ENCODE data around the gene UCP2.

Gene UCP2

GRCh38 chr11:74009675-74010305 lies 27.1 kb upstream of the UCP2 start:
- DNase-seq (ENCODE audit: low spot score), result no peak

GRCh38 chr11:74009230-74009547 lies 26.5 kb upstream of the UCP2 start:
- DNase-seq (ENCODE audit: low spot score), result no peak

DNA sequence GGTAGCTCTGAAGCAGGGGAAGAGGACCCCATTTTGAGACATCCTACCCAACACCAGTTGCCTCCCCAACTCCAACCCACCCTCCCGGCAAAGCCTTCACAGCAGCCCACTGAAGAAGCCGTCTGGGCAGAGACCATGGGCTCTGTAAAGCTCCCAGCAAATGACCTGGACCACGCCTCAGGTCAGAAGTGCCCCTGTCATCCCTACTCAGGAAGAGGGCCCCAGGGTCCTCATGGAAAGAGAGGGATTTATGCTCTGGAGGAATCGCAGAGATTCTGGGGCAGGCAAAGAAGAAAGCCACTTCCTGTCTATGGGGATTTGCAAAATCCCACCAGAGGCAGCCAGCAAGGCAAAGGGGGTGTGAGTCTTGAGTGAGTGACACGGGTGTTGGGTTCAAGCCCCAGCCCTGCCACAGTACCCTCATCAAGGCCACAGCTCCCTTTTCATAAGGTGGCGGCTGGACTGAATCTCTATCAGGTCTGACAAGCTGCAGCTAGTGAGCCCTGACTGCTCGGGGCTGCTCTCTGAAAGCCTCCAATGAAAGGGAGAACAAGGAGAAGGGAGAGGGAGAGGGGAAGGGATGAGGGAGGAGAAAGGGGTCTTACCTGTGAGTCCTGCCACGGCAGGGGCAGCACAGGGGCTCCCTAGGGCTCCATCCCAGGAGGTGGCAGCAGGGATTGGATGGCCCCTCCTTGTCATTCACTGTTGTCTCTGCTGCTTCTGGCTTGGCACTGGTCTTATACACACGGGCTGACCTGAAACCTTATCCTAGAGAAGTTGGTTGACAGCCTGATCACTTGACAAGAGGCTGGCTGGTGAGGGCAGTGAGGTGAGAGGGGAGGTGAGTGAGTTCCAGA lies 26.0 kb upstream of the UCP2 start, which contains the start of gene UCP3:
Gene UCP3, minus strand, starts transcription at position 713 of the 857 bp plus-strand sequence. CDS start 2,043 bp downstream, outside the sequence.
- DNase-seq (ENCODE audit: low spot score), result no peak

DNA sequence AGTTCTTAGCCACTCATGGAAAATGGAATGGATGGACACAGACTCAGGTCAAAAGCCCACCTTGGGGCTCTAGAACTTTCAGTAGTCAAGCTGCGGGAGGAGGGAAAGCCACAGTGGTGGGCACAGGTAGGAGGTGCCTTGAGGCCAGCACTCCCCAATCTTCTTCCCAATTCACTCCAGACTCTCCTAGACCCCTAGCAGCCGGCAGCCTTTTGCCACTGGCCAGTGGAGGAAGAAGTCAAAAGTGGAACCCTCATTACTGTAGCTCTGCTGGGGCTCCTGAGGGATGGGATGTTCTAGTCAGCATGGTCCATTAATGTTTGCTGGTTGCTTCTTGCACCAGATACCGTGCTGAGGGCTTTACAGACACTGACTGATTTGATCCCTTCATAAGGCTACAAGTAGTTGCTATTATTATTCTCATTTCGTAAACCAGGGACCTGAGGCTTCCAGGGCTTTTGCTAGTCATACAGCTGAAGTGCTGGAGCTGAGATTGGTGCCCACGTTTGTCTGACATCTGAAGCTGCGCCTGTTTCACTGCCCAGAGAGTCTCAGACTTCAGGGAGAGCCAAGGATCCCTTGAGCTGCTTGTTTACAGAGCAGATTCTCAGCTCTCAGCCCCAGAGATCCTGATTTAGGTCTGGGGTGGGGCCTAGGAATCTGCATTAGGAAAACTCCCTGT lies 25.2 kb upstream of the UCP2 start:
- no peak for DNase-seq (ENCODE audit: low spot score)

GRCh38 chr11:74006743-74007304 lies 24.2 kb upstream of the UCP2 start:
- no peak for DNase-seq (ENCODE audit: low spot score)

GRCh38 chr11:74005721-74006517 lies 23.3 kb upstream of the UCP2 start:
- no peak for DNase-seq (ENCODE audit: low spot score)

DNA sequence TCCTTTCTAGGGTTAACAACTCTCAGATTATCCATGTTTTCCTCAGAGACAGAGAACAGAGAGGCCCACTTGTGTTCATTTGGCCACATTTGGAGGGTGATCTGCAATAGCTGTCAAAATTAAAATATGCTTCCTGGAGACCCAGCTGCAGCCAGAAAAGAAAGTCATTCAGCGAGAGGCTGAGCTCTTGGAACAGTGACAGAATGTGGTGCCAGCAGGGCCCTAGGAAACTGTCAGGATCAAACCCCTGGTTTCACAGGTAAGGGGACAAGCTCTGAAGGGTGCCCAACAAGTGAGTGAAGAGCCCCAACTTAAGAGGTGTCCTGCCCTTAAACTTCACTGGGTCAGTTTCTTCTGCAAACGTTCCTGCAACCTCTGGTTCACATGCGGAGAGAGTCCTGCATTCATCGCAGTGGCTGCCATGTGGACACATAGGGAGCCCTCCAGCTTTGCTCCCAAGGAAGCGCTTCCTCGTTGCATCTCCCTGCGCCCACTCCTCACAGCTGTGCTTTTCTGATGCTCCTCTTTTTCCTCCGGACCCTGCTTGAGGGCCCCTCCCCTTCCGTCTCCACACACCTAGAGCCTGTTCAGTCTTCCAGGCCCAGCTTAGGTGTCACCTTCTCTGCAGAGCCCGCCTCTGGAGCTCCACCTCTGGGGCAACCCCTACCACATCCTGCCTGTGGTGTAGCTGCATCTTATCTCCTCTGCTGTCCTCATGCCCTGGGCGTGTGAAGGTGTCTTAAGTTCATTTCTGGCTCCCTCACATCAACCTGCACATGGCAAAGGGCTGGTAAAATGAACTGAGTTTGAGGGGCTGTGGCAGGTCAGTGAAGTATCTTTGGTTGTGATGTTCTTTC lies 22.3 kb upstream of the UCP2 start:
- DNase-seq (ENCODE audit: low spot score), result no peak

- no peak for DNase-seq (ENCODE audit: low spot score)
Measured at GRCh38 chr11:74004046-74004695, 21.5 kb upstream of the UCP2 start.

GRCh38 chr11:74002832-74003231 lies 20.2 kb upstream of the UCP2 start:
- no peak for DNase-seq (ENCODE audit: low spot score)

DNA sequence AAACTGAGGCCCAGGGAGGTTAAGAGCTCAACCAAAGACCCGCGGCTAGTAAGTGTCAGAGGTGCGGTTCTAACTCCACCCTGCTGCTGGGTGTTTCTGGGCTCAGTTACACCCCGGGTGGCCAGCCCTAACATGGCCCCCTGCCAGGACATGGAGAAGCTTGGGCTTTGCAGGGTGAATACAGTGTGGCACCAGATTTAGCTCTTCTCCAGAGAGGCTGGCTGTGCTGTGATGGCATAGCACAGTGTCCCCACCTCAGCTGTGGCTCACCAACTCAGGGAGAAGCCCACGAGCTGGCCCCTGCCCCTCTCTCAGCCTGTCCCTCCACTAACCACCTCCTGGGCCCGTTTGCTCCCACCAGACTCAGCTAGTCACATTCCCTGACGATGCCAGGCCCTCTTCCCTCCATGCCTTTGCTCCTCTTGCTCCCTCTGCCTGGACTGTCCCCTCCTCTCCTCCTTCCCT lies 19.2 kb upstream of the UCP2 start:
- no peak for DNase-seq (ENCODE audit: low spot score)

DNA sequence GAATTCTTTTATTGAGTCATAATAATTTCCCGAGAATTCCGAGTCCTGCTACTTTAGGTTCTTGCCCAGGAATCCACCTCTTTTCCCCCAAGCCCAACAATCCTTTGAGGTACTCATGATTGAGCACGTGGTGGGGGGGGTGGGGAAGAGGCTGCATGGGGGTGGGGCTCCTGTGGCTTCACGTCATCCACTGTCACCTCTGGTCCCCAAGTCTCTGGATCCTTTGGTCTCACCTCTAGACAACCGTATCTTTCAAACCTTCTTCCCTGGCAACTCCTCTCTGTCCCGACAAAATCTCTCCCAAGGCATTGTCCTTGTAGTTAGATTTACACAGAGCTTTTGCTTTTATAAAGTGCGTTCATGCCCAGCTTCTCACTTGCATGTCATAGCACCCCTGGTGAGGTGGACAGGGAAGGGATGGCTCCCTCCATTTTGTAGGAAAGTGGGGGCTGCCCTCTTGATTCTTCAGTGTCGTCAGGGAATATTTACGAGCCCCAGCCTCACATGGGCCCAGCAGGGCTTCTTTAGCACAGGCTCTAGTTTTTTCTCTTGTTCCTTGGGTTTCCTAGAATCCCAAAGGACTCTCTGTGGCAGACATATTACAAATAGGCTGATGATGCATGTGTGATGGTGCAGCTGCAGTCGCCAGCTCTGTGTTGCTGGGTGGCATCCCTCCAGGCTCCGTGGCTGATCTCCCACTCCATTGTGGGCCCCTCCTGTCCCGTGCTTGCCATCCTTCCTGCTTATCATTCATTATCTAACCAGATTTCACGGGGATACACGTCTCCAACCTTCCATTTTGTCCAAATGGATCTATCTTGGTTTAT lies 17.9 kb upstream of the UCP2 start:
- DNase-seq (ENCODE audit: low spot score), result no peak

- DNase-seq (ENCODE audit: low spot score), result no peak
Measured at GRCh38 chr11:73999581-74000306, 17.1 kb upstream of the UCP2 start.

- no peak for DNase-seq (ENCODE audit: low spot score)
Measured at GRCh38 chr11:73998846-73999575, 16.4 kb upstream of the UCP2 start.

- no peak for DNase-seq (ENCODE audit: low spot score)
Measured at GRCh38 chr11:73997120-73997770, 14.6 kb upstream of the UCP2 start.

DNA sequence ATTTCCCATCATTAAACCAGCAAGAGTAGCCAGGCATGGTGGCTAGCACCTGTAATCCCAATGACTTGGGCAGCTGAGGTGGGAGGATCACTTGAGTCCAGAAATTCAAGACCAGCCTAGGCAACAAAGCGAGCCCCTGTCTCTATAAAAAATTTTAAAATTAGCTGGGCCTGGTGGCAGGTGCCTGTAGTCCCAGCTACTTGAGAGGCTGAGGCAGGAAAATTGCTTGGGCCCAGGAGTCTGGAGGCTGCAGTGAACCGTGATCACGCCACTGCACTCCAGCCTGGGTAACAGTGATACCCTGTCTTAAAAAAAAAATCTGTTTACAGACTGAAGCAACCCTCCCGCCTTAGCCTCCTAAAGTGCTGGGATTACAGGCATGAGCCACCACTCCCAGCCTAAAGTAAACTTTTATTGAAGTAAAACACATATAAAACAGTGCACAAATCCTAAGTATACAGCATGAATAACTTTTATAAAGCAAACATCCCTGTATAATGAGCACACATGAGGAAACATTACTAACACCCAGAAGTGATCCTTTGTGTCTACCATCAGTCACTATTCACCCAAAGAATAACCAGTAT lies 13.6 kb upstream of the UCP2 start:
- no peak for DNase-seq (ENCODE audit: low spot score)

- DNase-seq (ENCODE audit: low spot score), result no peak
Measured at GRCh38 chr11:73995731-73996130, 13.1 kb upstream of the UCP2 start.

- no peak for DNase-seq (ENCODE audit: low spot score)
Measured at GRCh38 chr11:73995247-73995646, 12.6 kb upstream of the UCP2 start.
